GM23338 (cell line): Measurements from ENCODE around the gene ALDH1A2. TPM values are rescaled to one million over a fixed set of nuclear protein-coding genes. Genes with fewer than 3 reads are reported as not detected.

Source experiments
- ATAC-seq: fragments of 200-7000 bp; cut with Tn5 transposase; 3 replicates; pipeline ENCODE4 v1.9.1; 2020
- DNase-seq: peaks from one replicate; pipeline ENCODE4 v3.0.0-alpha.2; 2015; ENCODE audit warnings: low spot score
- H2AFZ ChIP-seq: fragments of 200-600 bp; sonication (generic); 2 replicates; pipeline ENCODE4 v1.8.0; 2016; ENCODE audit warnings: antibody characterized with exemption, mild to moderate bottlenecking, moderate library complexity
- H3F3A ChIP-seq: fragments of 200-600 bp; sonication (generic); replicated peaks from 2 replicates; pipeline ENCODE4 v1.8.0; 2017; ENCODE audit warnings: antibody characterized with exemption, mixed run types, low read depth
- H3K27ac ChIP-seq: fragments of 200-600 bp; sonication (generic); 2 replicates; pipeline ENCODE4 v1.6.1; 2016; ENCODE audit warnings: low read depth
- H3K27me3 ChIP-seq: fragments of 200-600 bp; sonication (generic); 2 replicates; pipeline ENCODE4 v1.8.0; 2016; ENCODE audit warnings: mild to moderate bottlenecking, mixed run types, moderate library complexity; ENCODE audit not compliant: insufficient read depth
- H3K36me3 ChIP-seq: fragments of 200-600 bp; sonication (generic); 2 replicates; pipeline ENCODE4 v1.8.0; 2016; ENCODE audit warnings: mild to moderate bottlenecking; ENCODE audit not compliant: insufficient read depth
- H3K4me1 ChIP-seq: fragments of 200-600 bp; sonication (generic); 2 replicates; pipeline ENCODE4 v1.8.0; 2016; ENCODE audit warnings: mild to moderate bottlenecking, moderate library complexity; ENCODE audit not compliant: insufficient read depth
- H3K4me2 ChIP-seq: fragments of 200-600 bp; sonication (generic); 2 replicates; pipeline ENCODE4 v1.7.1; 2017; ENCODE audit warnings: mixed run types
- H3K4me3 ChIP-seq: fragments of 200-600 bp; sonication (generic); 2 replicates; pipeline ENCODE4 v1.6.1; 2016; ENCODE audit warnings: mixed run types
- H3K79me2 ChIP-seq: fragments of 200-600 bp; sonication (generic); replicated peaks from 2 replicates; pipeline ENCODE4 v1.8.0; 2017; ENCODE audit warnings: mild to moderate bottlenecking; ENCODE audit not compliant: insufficient read depth
- H3K9me2 ChIP-seq: fragments of 200-600 bp; sonication (generic); 2 replicates; pipeline ENCODE4 v1.8.0; 2017; ENCODE audit not compliant: insufficient read depth
- H4K20me1 ChIP-seq: fragments of 200-600 bp; sonication (generic); replicated peaks from 2 replicates; pipeline ENCODE4 v1.8.0; 2017; ENCODE audit warnings: mild to moderate bottlenecking; ENCODE audit not compliant: insufficient read depth
- H3K27ac Mint-ChIP-seq: 2 replicates; pipeline ENCODE4 v1.8.0; 2020; ENCODE audit warnings: inconsistent platforms, mild to moderate bottlenecking, moderate library complexity, mixed read lengths
- H3K27me3 Mint-ChIP-seq: 3 replicates; pipeline ENCODE4 v1.8.0; 2022; ENCODE audit warnings: low read depth, mild to moderate bottlenecking, moderate library complexity, mixed read lengths, inconsistent platforms; ENCODE audit not compliant: insufficient read depth, poor library complexity
- H3K36me3 Mint-ChIP-seq: 3 replicates; pipeline ENCODE4 v1.8.0; 2021; ENCODE audit warnings: low read depth, mild to moderate bottlenecking, inconsistent platforms, moderate library complexity, mixed read lengths
- H3K4me1 Mint-ChIP-seq: 3 replicates; pipeline ENCODE4 v1.8.0; 2020; ENCODE audit warnings: mild to moderate bottlenecking, inconsistent platforms, mixed read lengths
- H3K4me3 Mint-ChIP-seq: 3 replicates; pipeline ENCODE4 v1.8.0; 2021; ENCODE audit warnings: moderate library complexity, mild to moderate bottlenecking, inconsistent platforms, mixed read lengths
- H3K9me3 Mint-ChIP-seq: 3 replicates; pipeline ENCODE4 v1.8.0; 2020; ENCODE audit warnings: moderate library complexity, mild to moderate bottlenecking, inconsistent platforms, mixed read lengths
- EZH2 ChIP-seq: fragments of 200-600 bp; sonication (generic); IDR thresholded peaks from one replicate; pipeline ENCODE4 v1.8.0; 2017; ENCODE audit warnings: antibody characterized with exemption, mild to moderate bottlenecking, low read depth; ENCODE audit not compliant: unreplicated experiment
- EZH2phosphoT487 ChIP-seq: fragments of 200-600 bp; sonication (generic); IDR thresholded peaks from one replicate; pipeline ENCODE4 v1.8.1; 2018; ENCODE audit warnings: antibody characterized with exemption; ENCODE audit not compliant: unreplicated experiment
- JUNB ChIP-seq: IDR thresholded peaks from one replicate; pipeline ENCODE4 v1.6.1; 2016; ENCODE audit warnings: antibody characterized with exemption; ENCODE audit not compliant: unreplicated experiment
- POLR2AphosphoS5 ChIP-seq: IDR thresholded peaks from 2 replicates; pipeline ENCODE4 v1.6.1; 2016; ENCODE audit warnings: antibody characterized with exemption, low read depth
- STAT1 ChIP-seq: IDR thresholded peaks from one replicate; pipeline ENCODE4 v1.6.1; 2016; ENCODE audit warnings: antibody characterized with exemption; ENCODE audit not compliant: unreplicated experiment
- ZNF114 ChIP-seq: fragments of 250-450 bp; sonication (Bioruptor Pico); IDR thresholded peaks from 2 replicates; pipeline ENCODE4 v1.5.0; 2020; ENCODE audit warnings: mild to moderate bottlenecking, moderate library complexity
- ZNF462 ChIP-seq: fragments of 250-450 bp; sonication (Bioruptor Pico); IDR thresholded peaks from 2 replicates; pipeline ENCODE4 v1.5.0; 2020; ENCODE audit warnings: mild to moderate bottlenecking, moderate library complexity
- polyA plus RNA-seq: library from polyadenylated mRNA; unstranded; fragments of >200 nt; fragmentation: Nextera tagmentation; extraction: Ambion mirVana; gene quantifications from 2 replicates; pipeline ENCODE4 v1.2.1, GENCODE V29; 2016
- total RNA-seq: library from RNA; depleted of rRNA; stranded (reverse); fragments of >200 nt; shearing (Covaris generic); gene quantifications from 2 replicates; pipeline ENCODE4 v1.2.3, GENCODE V29; 2014
- TF ChIP-seq, protein P1 (sequence below), 2 experiments: fragments of 200-600 bp in 1 of 2; sonication (generic) in 1 of 2; conservative IDR thresholded peaks; 2 replicates each; pipeline versions ENCODE4 v1.5.1 to v1.6.1; 2016 to 2017; ENCODE audit warnings: antibody characterized with exemption in 2 of 2, low read depth in 2 of 2, mild to moderate bottlenecking in 2 of 2, moderate library complexity in 1 of 2

The ALDH1A2 gene
- total and polyA plus RNA-seq, 2 experiments from 2014 or later, result 0.80 TPM; not detected in 1

DNA sequence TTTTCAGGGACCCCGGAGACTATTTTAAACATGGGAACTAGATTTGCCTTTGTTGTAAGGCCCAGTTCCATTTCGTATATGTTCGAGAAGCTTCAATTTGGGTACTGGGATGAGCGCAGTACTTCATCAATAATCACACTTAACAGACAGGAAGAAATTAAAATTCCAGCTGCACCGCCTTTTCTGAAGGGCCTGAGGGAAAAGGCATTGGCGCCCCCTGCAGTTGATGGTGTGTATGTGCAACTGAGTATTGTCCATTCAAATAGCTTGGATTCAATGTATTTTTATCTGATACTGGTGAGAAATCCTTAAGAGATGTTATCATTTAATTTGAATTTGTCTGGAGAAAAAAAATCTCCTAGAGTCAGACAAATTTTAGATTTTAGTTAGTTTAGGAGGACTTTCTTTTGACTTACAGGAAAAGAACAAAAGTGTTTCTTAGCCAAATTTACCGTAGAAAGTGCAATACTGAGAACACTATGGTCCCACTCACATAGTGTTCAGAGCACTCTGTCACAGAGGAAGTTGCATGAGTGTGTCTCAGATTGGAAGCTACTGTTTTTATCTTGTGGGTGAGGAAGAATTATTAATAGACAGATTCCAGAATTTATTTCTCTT is 5.4 kb upstream of the ALDH1A2 start:
- Mint-ChIP-seq H3K4me1 (peaks cover 11% of the 10 kb centered on the region), H3K27me3 (peaks cover 10% of the 10 kb centered on the region), H3K36me3 (no peaks in the 10 kb centered on the region; the same call in 2 of the 3 replicates), H3K4me3 (no peak overlapping the region), H3K27ac (no peak overlapping the region), H3K9me3 (no peaks in the 10 kb centered on the region; the same call in 2 of the 3 replicates)
- Histone ChIP-seq H3K27ac (no peak overlapping the region), H3K4me2 (no peak overlapping the region), H2AFZ (no peak overlapping the region), H3K79me2 (no peaks in the 10 kb centered on the region), H3K4me3 (no peak overlapping the region), H3K4me1 (no peaks in the 10 kb centered on the region), H3K27me3 (peaks cover 43% of the 10 kb centered on the region), H3K9me2 (no peaks in the 10 kb centered on the region), H3F3A (no peaks in the 10 kb centered on the region), H3K36me3 (no peaks in the 10 kb centered on the region), H4K20me1 (no peaks in the 10 kb centered on the region)
- DNase-seq (peak; percentile 70), ATAC-seq (no peak)
- TF ChIP-seq STAT1, result no peak
- no peak for TF ChIP-seq ZNF462 (CRISPR knock-in tag)
- TF ChIP-seq JUNB, result no peak
- no peak for TF ChIP-seq EZH2phosphoT487
- TF ChIP-seq, protein P1, sequence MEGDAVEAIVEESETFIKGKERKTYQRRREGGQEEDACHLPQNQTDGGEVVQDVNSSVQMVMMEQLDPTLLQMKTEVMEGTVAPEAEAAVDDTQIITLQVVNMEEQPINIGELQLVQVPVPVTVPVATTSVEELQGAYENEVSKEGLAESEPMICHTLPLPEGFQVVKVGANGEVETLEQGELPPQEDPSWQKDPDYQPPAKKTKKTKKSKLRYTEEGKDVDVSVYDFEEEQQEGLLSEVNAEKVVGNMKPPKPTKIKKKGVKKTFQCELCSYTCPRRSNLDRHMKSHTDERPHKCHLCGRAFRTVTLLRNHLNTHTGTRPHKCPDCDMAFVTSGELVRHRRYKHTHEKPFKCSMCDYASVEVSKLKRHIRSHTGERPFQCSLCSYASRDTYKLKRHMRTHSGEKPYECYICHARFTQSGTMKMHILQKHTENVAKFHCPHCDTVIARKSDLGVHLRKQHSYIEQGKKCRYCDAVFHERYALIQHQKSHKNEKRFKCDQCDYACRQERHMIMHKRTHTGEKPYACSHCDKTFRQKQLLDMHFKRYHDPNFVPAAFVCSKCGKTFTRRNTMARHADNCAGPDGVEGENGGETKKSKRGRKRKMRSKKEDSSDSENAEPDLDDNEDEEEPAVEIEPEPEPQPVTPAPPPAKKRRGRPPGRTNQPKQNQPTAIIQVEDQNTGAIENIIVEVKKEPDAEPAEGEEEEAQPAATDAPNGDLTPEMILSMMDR (conservative IDR thresholded peaks at IDR 0.05; ENCODE audit: low read depth in 2 of 2), result peak; percentile 92 to 97
- TF ChIP-seq ZNF114 (CRISPR knock-in tag), result no peak
- TF ChIP-seq POLR2AphosphoS5, result no peak
- no peak for TF ChIP-seq EZH2
